Measurements from ENCODE around the gene KSR1.
"Not testable (repeated sequence)": the region's sequence is repeated elsewhere in the genome, so short reads cannot be mapped to it uniquely, and the experiment has no call there.

KSR1 gene

DNA sequence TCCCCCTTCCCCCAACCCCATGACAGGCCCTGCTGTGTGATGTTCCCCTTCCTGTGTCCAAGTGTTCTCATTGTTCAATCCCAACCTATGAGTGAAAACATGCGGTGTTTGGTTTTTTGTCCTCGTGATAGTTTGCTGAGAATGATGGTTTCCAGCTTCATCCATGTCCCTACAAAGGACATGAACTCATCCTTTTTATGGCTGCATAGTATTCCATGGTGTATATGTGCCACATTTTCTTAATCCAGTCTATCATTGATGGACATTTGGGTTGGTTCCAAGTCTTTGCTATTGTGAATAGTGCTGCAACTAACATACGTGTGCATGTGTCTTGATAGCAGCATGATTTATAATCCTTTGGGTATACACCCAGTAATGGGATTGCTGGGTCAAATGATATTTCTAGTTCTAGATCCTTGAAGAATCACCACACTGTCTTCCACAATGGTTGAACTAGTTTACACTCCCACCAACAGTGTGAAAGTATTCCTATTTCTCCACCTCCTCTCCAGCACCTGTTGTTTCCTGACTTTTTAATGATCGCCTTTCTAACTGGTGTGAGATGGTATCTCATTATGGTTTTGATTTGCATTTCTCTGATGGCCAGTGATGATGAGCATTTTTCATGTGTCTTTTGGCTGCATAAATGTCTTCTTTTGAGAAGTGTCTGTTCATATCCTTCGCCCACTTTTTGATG is 28.9 kb upstream of the KSR1 start:
- DNase-seq = not testable (repeated sequence)

DNA sequence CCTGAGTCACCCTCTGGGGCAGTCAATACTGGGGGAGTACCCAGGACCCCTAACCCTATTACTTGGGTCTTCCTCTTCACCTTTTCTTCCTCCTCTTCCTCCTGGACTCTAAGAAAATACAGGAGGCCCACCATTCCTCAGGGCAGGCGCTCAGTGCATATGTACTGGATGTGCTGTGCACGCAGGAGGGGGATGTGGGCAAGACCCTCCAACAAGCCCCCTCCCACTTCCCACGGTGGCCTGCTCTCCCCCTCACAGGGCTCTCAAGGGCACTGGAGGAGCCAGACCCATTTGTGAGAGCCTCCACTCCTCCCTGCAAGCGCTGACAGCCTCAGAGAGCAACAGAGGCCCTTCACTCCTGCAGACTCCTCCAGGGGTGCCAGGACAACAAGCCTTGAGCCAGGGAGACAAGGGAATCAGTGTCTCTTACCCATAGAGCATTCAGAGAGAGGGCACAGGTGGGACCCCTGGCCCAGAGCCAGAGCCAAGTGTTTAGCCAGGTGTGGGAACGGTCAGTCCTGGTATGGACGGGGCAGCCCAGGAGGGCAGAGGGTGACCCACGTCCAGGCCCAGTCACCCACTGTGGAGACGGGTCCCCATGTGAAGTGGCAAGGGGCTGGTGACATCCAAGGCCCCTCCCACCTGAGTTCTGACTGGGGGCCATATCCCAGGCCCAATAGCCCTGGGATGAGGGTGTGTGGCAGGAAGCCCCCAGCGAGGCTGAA is 27.3 kb upstream of the KSR1 start:
- no peak for DNase-seq

GRCh38 chr17:27429666-27430382 is 26.4 kb upstream of the KSR1 start:
- no peak for DNase-seq

- no peak for DNase-seq
Measured at GRCh38 chr17:27430383-27430840, 25.8 kb upstream of the KSR1 start.

GRCh38 chr17:27430882-27431491 is 25.3 kb upstream of the KSR1 start:
- DNase-seq = no peak

GRCh38 chr17:27433521-27433920 is 22.7 kb upstream of the KSR1 start:
- DNase-seq = no peak

DNA sequence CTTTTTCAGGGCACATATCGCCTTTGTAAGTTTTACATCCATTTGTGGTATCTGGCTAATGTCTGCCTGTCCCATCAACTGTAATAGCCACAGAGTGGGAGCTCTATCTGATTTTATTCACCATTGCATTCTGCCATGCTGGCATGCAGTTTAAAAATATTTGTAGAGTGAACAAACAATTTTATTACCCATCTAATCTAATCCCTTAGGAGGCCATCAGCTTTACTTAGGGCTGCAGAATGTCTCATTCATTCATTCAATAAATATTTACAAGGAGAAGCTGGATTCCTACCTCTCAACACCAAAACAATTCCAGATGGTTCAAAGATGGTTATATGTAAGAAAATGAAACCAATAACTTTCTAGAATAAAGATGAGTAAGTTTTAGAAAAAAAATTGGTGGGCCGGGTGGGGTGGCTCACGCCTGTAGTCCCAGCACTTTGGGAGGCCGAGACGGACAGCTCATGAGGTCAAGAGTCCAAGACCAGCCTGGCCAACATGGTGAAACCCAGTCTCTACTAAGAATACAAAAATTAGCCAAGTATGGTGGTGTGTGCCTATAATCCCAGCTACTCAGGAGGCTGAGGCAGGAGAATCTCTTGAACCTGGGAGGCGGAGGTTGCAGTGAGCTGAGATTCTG is 20.7 kb upstream of the KSR1 start:
- not testable (repeated sequence) for DNase-seq

DNA sequence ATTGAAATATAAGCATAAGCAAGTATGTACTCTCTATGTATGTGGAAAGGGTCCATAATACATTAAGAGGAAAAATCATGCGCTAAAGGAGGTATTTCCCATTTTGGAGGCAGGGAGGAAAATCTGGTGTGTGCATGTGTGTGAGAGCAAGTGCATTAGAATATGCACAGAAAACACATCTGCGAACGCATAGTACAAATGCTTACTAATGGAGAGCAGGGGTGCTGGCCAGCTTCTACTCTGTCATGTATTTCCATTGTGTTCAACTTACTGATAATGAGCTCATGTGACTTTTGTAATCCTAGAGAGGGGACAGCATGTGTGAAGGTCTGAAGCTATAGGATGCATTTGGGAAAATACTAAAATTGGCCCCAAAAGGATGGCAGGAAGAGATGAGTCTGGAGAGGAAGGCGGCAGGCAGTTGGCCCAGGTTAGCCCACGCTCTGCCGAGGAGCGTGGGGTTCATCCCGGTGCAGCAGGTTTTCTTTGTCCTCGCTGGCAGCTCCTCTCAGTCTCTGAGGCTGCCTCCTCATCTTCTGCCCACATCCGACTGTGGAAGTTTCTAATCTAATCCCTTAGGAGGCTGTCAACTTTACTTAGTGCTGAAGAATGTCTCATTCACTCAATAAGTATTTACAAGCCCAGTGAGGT is 17.8 kb upstream of the KSR1 start:
- no peak for DNase-seq

GRCh38 chr17:27439342-27439741 is 16.9 kb upstream of the KSR1 start:
- no peak for DNase-seq

GRCh38 chr17:27442702-27443101 is 13.5 kb upstream of the KSR1 start:
- no peak for DNase-seq

GRCh38 chr17:27443491-27443890 is 12.8 kb upstream of the KSR1 start:
- DNase-seq = no peak

GRCh38 chr17:27445971-27446370 is 10.3 kb upstream of the KSR1 start:
- DNase-seq = no peak

DNA sequence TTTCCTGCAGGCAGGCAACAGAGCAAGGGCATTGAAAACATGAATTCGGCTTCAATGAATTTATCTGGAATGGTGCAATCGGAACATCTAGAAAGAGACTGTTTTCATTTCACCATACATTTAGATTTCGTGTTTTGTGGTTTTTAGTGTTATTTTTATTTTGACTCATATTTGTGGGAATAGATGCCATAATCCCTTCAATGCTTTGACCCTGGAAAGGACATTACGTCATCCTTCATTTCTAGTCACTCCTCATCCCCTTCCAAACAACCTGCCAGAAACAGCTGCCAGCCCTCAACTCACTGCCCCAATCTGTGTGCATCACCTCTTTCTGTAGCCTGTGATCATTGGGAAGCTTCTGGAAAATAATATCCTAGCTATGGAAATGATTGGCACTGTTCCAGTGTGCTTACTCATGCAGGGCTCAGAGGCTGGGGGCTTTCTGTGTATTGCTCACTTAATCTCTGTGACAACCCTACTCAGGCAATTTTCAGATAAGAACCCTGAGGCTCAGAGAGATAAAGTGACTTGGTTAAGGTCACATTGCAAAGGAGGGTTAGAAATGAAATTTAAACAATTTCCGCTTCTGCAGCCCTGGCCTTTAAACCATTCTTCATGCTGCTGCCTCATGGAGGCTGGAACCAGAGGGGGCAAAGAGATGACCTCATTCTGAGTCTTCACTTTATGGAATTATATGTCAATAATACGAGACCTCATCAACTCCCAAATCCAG is 9.5 kb upstream of the KSR1 start:
- DNase-seq = no peak

DNA sequence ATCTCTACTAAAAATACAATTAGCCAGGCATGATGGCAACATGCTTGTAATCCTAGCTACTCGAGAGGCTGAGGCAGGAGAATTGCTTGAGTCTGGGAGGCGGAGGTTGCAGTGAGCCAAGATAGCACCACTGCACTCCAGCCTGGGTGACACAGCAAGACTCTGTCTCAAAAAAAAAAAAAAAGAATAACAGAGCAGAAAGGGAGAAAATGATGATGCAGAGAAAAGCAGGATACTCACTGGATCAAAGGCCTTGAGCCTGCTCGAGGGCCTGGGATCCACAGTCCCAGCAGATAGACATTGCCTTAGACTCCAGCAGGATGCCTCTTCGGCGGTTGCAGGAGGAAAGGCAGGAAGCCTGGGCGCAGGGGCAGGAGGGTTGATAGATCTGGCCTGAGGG is 7.7 kb upstream of the KSR1 start:
- DNase-seq = not testable (repeated sequence)

GRCh38 chr17:27449541-27449940 is 6.7 kb upstream of the KSR1 start:
- DNase-seq = no peak

DNA sequence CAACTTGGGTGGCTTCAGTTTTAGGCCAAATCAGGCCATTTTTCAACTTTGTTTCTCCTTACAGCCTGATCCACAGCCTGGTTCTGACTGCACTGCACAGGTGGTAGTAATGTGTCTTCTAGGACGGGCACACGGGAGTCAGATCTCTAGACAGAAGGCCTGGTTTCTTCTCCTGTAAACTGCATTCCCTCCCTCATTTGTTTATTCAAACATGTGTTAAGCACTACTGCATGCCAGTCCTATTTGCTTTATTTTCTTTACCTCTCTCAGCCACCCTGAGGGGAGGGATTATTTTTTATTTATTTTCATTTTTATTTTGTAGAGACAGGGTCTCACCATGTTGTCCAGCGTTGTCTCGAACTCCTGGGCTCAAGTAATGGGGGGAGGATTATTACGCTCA is 6.3 kb upstream of the KSR1 start:
- DNase-seq = no peak

DNA sequence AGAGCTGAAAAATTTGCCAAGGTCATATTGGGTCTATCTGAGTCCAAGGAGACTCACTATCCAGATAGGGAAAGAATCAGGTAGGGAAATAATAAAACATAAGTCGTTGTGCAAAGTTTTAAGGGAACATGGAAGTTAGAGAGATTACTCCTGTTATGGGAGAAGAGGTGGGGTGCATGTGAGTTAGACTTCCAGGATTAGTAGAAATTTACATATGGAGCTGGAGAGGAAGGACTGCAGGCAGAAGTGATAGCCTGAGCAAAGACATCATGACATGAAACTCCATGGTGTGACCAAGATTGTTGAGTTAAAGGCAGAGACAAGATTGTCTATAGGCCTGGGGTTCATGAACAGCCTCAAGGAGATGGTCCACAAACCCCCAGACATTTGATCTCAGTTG is 5.8 kb upstream of the KSR1 start:
- no peak for DNase-seq

DNA sequence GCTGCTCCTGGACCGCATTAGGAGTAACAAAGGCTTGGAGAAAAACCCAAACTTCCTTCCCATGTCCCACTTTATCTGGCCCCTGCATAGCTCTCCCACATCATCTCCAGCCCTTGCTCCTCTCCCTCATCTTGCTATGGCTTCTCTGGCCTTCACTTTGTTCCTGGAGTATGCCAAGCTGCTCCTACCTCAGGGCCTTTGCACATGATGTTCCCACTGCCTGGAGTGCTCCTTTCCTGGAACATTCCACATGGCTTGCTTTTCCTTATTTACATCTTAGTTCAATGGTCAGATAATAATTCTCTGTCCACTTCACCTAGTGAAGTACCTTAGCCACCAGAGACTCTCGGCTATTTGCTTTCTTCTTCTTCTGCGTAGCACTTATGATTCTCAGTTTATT is 4.3 kb upstream of the KSR1 start:
- no peak for DNase-seq

- no peak for DNase-seq
Measured at GRCh38 chr17:27452828-27453227, 3.4 kb upstream of the KSR1 start.

- no peak for DNase-seq
Measured at GRCh38 chr17:27453471-27453870, 2.8 kb upstream of the KSR1 start.

DNA sequence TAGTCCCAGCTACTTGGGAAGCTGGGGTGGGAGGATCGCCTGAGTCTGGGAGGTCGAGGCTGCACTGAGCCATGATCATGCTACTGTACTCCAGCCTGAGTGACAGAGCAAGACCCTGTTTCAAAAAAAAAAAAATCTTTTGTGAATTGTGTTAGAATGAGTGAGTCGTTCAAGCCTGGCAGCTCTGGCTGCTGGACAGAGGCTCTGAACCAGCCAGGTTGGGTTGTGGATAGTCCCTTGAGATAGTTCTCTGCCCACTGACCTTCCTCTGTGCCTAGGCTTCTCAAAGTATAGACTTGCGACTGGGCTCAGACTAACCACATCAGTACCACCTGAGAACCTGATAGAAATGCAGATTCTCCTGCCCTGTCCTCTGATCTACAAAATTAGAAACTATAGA is 2.2 kb upstream of the KSR1 start:
- no peak for DNase-seq

All from CD4-positive, alpha-beta T cell treated with Interleukin-12 subunit alpha and Interleukin-12 subunit beta, for 1 hour (primary cell).